RWPE2 (cell line): ENCODE results near the gene BDNF.
"Not testable (repeated sequence)": the region's sequence is repeated elsewhere in the genome, so short reads cannot be mapped to it uniquely, and the experiment has no call there.

Experiments
- ATAC-seq: fragments of 200-7000 bp; cut with Tn5 transposase; 3 replicates; pipeline ENCODE4 v1.9.1; 2021; ENCODE audit warnings: low read depth
- DNase-seq: peaks from one replicate; pipeline ENCODE4 v3.0.0-alpha.2; 2020; ENCODE audit warnings: low spot score
- H3K27ac ChIP-seq: fragments of 450-650 bp; 2 replicates; pipeline ENCODE4 v1.5.1; 2017; ENCODE audit warnings: mild to moderate bottlenecking; ENCODE audit not compliant: poor library complexity, severe bottlenecking
- H3K27me3 ChIP-seq: fragments of 250-450 bp; sonication (Bioruptor Pico); 2 replicates; pipeline ENCODE4 v1.5.1; 2021; ENCODE audit warnings: mild to moderate bottlenecking, moderate library complexity; ENCODE audit not compliant: insufficient read depth, poor library complexity, severe bottlenecking
- H3K36me3 ChIP-seq: fragments of 250-450 bp; sonication (Bioruptor Pico); 2 replicates; pipeline ENCODE4 v1.5.1; 2020; ENCODE audit warnings: low read depth, mild to moderate bottlenecking, moderate library complexity
- H3K4me1 ChIP-seq: fragments of 250-450 bp; sonication (Bioruptor Pico); 2 replicates; pipeline ENCODE4 v1.5.1; 2021; ENCODE audit warnings: mild to moderate bottlenecking, moderate library complexity; ENCODE audit not compliant: insufficient read depth, poor library complexity, severe bottlenecking
- H3K4me3 ChIP-seq: fragments of 250-450 bp; sonication (Bioruptor Pico); 2 replicates; pipeline ENCODE4 v1.5.1; 2021; ENCODE audit warnings: mild to moderate bottlenecking, moderate library complexity; ENCODE audit not compliant: severe bottlenecking
- H3K9me3 ChIP-seq: fragments of 250-450 bp; sonication (Bioruptor Pico); 2 replicates; pipeline ENCODE4 v1.5.1; 2021; ENCODE audit warnings: mild to moderate bottlenecking, moderate library complexity; ENCODE audit not compliant: severe bottlenecking
- CTCF ChIP-seq: fragments of 450-650 bp; IDR thresholded peaks from one replicate; pipeline ENCODE4 v1.5.1; 2017; ENCODE audit warnings: mild to moderate bottlenecking, moderate library complexity; ENCODE audit not compliant: poor library complexity, severe bottlenecking

The BDNF gene

DNA sequence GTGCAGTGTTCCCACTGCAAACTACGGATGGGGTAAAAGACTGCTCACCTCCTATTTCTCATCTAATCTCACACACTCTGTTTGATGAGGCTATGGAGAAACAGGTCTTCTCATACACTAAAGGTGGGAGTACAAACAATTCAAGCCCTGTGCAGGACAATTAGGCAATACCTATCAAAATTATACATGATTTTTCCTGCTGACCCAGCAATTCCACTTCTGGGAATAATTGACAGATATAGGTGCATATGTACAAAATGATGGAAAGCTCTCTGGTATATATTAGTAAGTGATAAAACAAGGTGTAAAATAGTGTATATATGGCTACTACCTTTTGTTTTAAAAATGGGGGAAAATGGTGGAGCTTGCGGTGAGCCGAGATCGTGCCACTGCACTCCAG is 23.1 kb downstream of the BDNF start:
- DNase-seq (no peak), ATAC-seq (no peak)
- H3K27me3 ChIP-seq = no peaks in the 10 kb centered on the region
- H3K36me3 ChIP-seq = no peaks in the 10 kb centered on the region
- peaks cover 15% of the 10 kb centered on the region for H3K4me1 ChIP-seq
- no peak overlapping the region for H3K27ac ChIP-seq
- TF ChIP-seq CTCF = no peak
- no peaks in the 10 kb centered on the region for H3K9me3 ChIP-seq
- no peak overlapping the region for H3K4me3 ChIP-seq

DNA sequence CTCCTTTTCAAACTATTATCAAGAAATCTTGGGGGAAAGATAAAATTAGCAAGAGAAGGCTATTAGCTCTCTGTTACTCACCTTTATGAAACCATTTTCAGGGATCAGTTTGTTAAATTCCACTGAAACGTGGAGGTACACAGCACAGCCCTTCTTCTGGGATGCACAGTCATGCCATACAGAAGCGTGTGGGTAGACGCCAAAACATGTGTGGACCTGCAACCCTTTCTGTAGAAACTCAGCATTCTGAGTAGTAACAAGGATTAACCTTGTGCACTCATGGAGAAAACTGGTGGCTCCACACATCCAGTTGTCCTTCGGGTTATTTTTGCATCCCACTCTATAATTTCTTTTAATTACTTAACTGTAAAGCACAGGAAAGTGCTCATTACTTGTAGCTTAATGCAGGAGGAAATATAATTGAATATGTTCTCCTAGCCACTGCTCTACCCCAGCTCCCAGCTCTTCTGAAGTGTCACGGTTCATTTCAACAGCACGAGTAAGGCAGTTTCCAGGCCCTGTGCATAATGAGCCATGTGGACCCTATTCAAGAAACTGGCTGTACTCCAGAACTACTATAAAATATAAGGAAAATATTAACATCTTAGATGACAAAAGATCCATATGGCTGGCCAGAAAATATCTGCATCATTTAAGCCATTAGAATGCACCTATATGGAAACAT is 26.1 kb downstream of the BDNF start:
- Histone ChIP-seq H3K27ac (peak overlapping the region; percentile 22), H3K4me1 (peaks cover 15% of the 10 kb centered on the region), H3K9me3 (no peaks in the 10 kb centered on the region), H3K27me3 (no peaks in the 10 kb centered on the region), H3K4me3 (no peak overlapping the region), H3K36me3 (no peaks in the 10 kb centered on the region)
- TF ChIP-seq CTCF = no peak
- peak; percentile 93 for ATAC-seq
- no peak for DNase-seq

DNA sequence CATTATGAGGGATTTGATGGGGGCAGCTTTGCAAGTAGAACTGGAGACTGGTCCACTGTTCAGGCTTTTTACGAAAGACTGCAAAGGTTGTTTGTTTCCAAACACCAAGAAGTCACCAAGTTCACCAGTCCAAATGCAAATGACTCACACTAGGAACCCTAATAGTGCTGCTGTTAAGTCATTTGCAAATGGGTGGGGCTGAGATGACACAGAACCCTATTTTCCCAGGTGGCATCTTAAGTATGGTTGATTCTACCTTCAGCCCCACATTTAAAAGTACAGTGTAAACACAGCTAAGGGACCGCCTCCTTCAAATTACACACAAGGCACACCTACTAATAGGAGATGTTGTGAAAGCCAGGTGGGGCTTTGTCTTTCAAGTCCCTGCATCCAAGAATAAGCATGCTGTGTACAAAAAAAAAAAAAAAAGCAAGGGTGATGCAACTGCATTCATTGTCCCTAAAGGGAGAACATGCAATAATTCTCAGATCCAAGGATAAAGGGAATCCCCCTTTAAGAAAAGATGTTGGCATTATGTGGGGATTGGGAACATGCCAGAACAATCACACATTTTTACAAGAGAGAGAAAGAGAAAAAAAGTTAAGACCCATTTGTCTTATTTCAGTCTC is 27.3 kb downstream of the BDNF start:
- no peaks in the 10 kb centered on the region for H3K9me3 ChIP-seq
- ATAC-seq (peak; percentile 67; the same call in 2 of the 3 replicates), DNase-seq (no peak)
- no peak overlapping the region for H3K4me3 ChIP-seq
- H3K36me3 ChIP-seq = no peaks in the 10 kb centered on the region
- H3K27me3 ChIP-seq = no peaks in the 10 kb centered on the region
- peaks cover 15% of the 10 kb centered on the region for H3K4me1 ChIP-seq
- no peak for TF ChIP-seq CTCF
- H3K27ac ChIP-seq = peak overlapping the region; percentile 22

- H3K36me3 ChIP-seq, H3K4me3 ChIP-seq, H3K27me3 ChIP-seq, H3K9me3 ChIP-seq, DNase-seq, H3K4me1 ChIP-seq, ATAC-seq, H3K27ac ChIP-seq: not testable (repeated sequence)
These were observed 34.6 kb downstream of the BDNF start for GRCh38 chr11:27665508-27666101.

DNA sequence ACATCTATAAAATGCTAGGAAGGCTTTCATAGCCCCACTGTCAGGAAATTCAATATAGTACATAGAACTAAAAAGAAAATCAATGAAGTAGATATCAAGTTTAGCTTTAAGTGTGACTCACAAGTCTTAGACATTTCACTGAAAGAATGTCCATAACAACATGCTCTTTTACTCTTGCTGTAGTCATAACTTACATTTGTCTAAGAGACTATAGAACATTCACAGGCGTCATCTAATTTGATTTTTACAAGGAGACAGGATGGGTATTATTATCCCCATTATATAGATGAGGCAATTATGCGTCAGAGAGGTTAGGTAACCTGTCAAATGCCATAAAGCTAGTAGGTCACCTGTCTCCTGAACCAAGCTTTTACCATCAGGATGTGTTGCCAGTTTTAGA is 36.9 kb downstream of the BDNF start:
- H3K27me3 ChIP-seq = no peaks in the 10 kb centered on the region

More for the DNA sequence above, 36.9 kb downstream of the BDNF start:
- no peak for ATAC-seq
- no peak for TF ChIP-seq CTCF
- no peak for DNase-seq
- H3K4me3 ChIP-seq = no peak overlapping the region
- no peaks in the 10 kb centered on the region for H3K36me3 ChIP-seq
- no peak overlapping the region for H3K27ac ChIP-seq
- no peaks in the 10 kb centered on the region for H3K9me3 ChIP-seq
- H3K4me1 ChIP-seq = no peaks in the 10 kb centered on the region
